ENCODE measurements around the gene TRIM24.

DNA sequence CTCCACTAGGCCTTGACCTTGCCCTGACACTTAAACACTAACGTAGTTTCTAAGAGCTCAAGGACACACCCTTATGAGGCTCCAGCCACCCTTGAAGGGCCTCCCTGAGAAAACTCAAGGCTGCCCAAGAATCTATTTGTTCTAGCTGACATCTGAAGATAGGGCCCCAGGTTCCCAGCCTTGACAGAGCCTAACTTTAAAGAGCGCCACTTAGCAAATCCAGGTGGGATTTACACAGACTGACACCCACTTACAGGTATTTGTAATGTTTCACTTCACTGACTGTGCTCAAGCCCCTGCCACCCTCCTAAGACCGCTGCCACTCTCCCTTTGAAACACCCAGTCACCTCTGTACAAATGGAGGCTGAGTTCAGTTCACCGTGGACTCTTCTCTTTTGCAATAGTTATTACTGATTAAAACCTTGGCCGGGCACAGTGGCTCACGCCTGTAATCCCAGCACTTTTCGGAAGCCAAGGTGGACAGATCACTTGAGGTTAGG is 150.7 kb downstream of the TRIM24 start:
- TF ChIP-seq, protein P1, sequence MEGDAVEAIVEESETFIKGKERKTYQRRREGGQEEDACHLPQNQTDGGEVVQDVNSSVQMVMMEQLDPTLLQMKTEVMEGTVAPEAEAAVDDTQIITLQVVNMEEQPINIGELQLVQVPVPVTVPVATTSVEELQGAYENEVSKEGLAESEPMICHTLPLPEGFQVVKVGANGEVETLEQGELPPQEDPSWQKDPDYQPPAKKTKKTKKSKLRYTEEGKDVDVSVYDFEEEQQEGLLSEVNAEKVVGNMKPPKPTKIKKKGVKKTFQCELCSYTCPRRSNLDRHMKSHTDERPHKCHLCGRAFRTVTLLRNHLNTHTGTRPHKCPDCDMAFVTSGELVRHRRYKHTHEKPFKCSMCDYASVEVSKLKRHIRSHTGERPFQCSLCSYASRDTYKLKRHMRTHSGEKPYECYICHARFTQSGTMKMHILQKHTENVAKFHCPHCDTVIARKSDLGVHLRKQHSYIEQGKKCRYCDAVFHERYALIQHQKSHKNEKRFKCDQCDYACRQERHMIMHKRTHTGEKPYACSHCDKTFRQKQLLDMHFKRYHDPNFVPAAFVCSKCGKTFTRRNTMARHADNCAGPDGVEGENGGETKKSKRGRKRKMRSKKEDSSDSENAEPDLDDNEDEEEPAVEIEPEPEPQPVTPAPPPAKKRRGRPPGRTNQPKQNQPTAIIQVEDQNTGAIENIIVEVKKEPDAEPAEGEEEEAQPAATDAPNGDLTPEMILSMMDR (conservative IDR thresholded peaks at IDR 0.05; ENCODE audit: low read length), result no peak
- TF ChIP-seq EZH2phosphoT487 (IDR thresholded peaks at IDR 0.05; ENCODE audit: borderline replicate concordance), result no peak
